Hepatocyte (in vitro differentiated cells): ENCODE results near the gene CCDC78.

ENCODE experiments used
- EZH2 ChIP-seq: fragments of 200-600 bp; sonication (generic); IDR thresholded peaks from 2 replicates; pipeline ENCODE4 v1.6.1; 2016; ENCODE audit warnings: antibody characterized with exemption, mild to moderate bottlenecking, borderline replicate concordance
- EZH2phosphoT487 ChIP-seq: fragments of 200-600 bp; sonication (generic); IDR thresholded peaks from one replicate; pipeline ENCODE4 v1.6.1; 2018; ENCODE audit warnings: antibody characterized with exemption, mild to moderate bottlenecking, low read depth, moderate library complexity; ENCODE audit not compliant: unreplicated experiment, severe bottlenecking
- TF ChIP-seq, protein P1 (sequence below): fragments of 200-600 bp; sonication (generic); IDR thresholded peaks from 2 replicates; pipeline ENCODE4 v1.5.1; 2016; ENCODE audit warnings: antibody characterized with exemption, mild to moderate bottlenecking; ENCODE audit not compliant: poor library complexity

DNA sequence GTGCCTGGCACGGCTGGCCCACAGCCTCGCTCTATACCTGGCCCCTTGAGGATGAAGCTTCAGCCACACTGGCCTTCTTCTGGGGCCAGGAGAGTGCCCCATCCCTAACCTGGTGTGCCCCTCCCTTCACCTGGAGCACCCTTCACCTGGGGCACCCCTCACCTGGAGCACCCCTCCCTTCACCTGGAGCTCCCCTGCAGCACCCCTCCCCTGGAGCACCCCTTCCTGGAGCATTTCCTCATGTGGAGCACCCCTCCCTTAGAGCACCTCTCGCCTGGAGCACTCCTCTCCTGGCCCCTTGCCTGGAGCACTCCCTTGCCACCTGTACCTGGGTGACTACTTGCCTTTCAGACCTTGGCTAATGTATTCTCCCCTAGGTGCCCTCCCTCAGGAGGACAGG is 18.2 kb downstream of the CCDC78 start:
- TF ChIP-seq, protein P1, sequence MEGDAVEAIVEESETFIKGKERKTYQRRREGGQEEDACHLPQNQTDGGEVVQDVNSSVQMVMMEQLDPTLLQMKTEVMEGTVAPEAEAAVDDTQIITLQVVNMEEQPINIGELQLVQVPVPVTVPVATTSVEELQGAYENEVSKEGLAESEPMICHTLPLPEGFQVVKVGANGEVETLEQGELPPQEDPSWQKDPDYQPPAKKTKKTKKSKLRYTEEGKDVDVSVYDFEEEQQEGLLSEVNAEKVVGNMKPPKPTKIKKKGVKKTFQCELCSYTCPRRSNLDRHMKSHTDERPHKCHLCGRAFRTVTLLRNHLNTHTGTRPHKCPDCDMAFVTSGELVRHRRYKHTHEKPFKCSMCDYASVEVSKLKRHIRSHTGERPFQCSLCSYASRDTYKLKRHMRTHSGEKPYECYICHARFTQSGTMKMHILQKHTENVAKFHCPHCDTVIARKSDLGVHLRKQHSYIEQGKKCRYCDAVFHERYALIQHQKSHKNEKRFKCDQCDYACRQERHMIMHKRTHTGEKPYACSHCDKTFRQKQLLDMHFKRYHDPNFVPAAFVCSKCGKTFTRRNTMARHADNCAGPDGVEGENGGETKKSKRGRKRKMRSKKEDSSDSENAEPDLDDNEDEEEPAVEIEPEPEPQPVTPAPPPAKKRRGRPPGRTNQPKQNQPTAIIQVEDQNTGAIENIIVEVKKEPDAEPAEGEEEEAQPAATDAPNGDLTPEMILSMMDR, result no peak
- TF ChIP-seq EZH2 (no peak), EZH2phosphoT487 (no peak)
